Smooth muscle cell (in vitro differentiated cells): Measurements from ENCODE around the gene VPS26C. TPM values are rescaled to one million over a fixed set of nuclear protein-coding genes. Genes with fewer than 3 reads are reported as not detected.

Source experiments
- DNase-seq: peaks from one replicate; lab custom pipeline; 2025; ENCODE audit not compliant: unreplicated experiment; lab: John Stamatoyannopoulos, UW
- H2AFZ ChIP-seq: fragments of 200-600 bp; sonication (generic); 2 replicates; pipeline ENCODE4 v1.6.0; 2016; ENCODE audit warnings: antibody characterized with exemption, low read depth, mild to moderate bottlenecking
- H3F3A ChIP-seq: fragments of 200-600 bp; sonication (generic); 2 replicates; pipeline ENCODE4 v1.6.0; 2017; ENCODE audit warnings: antibody characterized with exemption, low read depth
- H3K27ac ChIP-seq: fragments of 200-600 bp; sonication (generic); 2 replicates; pipeline ENCODE4 v1.5.1; 2016; ENCODE audit warnings: low read depth, mild to moderate bottlenecking
- H3K27me3 ChIP-seq: fragments of 200-600 bp; sonication (generic); 2 replicates; pipeline ENCODE4 v1.6.1; 2016; ENCODE audit warnings: low read depth, mild to moderate bottlenecking
- H3K36me3 ChIP-seq: fragments of 200-600 bp; sonication (generic); 2 replicates; pipeline ENCODE4 v1.5.1; 2016; ENCODE audit warnings: low read depth
- H3K4me1 ChIP-seq: fragments of 200-600 bp; sonication (generic); 2 replicates; pipeline ENCODE4 v1.5.1; 2016; ENCODE audit warnings: low read depth
- H3K4me2 ChIP-seq: fragments of 200-600 bp; sonication (generic); 2 replicates; pipeline ENCODE4 v1.6.0; 2016; ENCODE audit warnings: mild to moderate bottlenecking
- H3K4me3 ChIP-seq: fragments of 200-600 bp; sonication (generic); 2 replicates; pipeline ENCODE4 v1.5.1; 2016; ENCODE audit warnings: mild to moderate bottlenecking
- H3K79me2 ChIP-seq: fragments of 200-600 bp; sonication (generic); 2 replicates; pipeline ENCODE4 v1.6.0; 2016; ENCODE audit warnings: low read depth, mild to moderate bottlenecking
- H3K9ac ChIP-seq: fragments of 200-600 bp; sonication (generic); 2 replicates; pipeline ENCODE4 v1.6.0; 2016; ENCODE audit warnings: low read depth
- H3K9me3 ChIP-seq: fragments of 200-600 bp; sonication (generic); replicated peaks from 2 replicates; pipeline ENCODE4 v1.5.1; 2016; ENCODE audit warnings: low read depth
- H4K20me1 ChIP-seq: fragments of 200-600 bp; sonication (generic); 2 replicates; pipeline ENCODE4 v1.6.0; 2016; ENCODE audit warnings: low read depth
- WGBS: methylation state at CpG from one replicate; pipeline ENCODE4 v1.1.7; 2016; ENCODE audit warnings: low lambda C conversion rate; 5-methylcytosine and 5-hydroxymethylcytosine counted together
- polyA plus RNA-seq: library from polyadenylated mRNA; unstranded; fragments of >200 nt; fragmentation: Nextera tagmentation; extraction: Ambion mirVana; gene quantifications from 2 replicates; pipeline ENCODE4 v1.2.1, GENCODE V29; 2016
- total RNA-seq: library from RNA; depleted of rRNA; stranded (reverse); fragments of >200 nt; gene quantifications from 2 replicates; pipeline ENCODE4 v1.2.3, GENCODE V29; 2014
- TF ChIP-seq, protein P1 (sequence below): fragments of 200-600 bp; sonication (generic); IDR thresholded peaks from 2 replicates; pipeline ENCODE4 v1.5.1; 2017; ENCODE audit warnings: borderline replicate concordance, mild to moderate bottlenecking, antibody characterized with exemption; ENCODE audit not compliant: insufficient read depth, poor library complexity, severe bottlenecking

Gene VPS26C
- total and polyA plus RNA-seq, 2 experiments from 2014 or later: 31.7 to 50.3 TPM

DNA sequence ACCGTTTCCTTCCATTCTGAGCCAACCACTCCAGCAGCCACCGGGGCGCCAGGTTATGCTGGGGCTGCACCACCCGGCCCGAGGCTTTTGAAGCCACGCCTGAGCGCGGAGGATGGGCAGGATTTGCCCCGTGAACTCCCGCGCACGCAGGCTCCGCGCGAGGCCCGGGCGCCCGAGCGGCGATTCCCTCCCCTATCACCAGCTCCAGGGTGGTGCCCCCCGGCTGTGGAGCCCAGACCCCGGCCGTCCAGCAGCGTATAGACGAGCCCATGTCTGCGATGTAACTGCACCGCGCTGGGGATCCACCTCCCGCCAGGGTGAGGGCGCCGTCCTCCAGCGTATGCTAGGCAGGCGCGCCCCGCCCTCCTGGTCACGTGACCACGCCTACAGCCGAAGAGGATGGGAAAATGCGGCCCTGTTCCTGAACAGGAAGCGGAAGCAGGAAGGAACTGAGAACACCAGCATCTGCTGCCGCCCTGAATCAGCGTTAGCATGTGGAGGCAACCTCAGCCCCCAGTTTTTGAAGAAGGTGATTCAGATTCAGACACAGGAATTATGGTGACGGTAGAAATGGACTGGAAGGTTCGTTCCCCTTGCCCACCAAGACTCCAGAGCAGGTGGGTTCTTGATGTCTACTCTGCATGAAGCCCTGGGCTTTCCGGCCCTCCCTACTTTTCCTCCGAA, 46.0 kb downstream of the VPS26C start:
- Histone ChIP-seq H3K4me1 (no peaks in the 10 kb centered on the region), H2AFZ (no peak overlapping the region), H3K4me2 (peak overlapping the region; percentile 81), H3K79me2 (no peaks in the 10 kb centered on the region), H3F3A (no peaks in the 10 kb centered on the region), H3K4me3 (peak overlapping the region; percentile 38), H3K27ac (no peak overlapping the region), H3K27me3 (no peaks in the 10 kb centered on the region), H3K9me3 (no peaks in the 10 kb centered on the region), H4K20me1 (no peaks in the 10 kb centered on the region), H3K9ac (no peak overlapping the region), H3K36me3 (peaks cover 13% of the 10 kb centered on the region)
- TF ChIP-seq, protein P1, sequence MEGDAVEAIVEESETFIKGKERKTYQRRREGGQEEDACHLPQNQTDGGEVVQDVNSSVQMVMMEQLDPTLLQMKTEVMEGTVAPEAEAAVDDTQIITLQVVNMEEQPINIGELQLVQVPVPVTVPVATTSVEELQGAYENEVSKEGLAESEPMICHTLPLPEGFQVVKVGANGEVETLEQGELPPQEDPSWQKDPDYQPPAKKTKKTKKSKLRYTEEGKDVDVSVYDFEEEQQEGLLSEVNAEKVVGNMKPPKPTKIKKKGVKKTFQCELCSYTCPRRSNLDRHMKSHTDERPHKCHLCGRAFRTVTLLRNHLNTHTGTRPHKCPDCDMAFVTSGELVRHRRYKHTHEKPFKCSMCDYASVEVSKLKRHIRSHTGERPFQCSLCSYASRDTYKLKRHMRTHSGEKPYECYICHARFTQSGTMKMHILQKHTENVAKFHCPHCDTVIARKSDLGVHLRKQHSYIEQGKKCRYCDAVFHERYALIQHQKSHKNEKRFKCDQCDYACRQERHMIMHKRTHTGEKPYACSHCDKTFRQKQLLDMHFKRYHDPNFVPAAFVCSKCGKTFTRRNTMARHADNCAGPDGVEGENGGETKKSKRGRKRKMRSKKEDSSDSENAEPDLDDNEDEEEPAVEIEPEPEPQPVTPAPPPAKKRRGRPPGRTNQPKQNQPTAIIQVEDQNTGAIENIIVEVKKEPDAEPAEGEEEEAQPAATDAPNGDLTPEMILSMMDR: no peak
- DNase-seq: no peak
- 58% methylated on average over 46 of the region's 46 CpGs for WGBS

GRCh38 chr21:37220433-37220980, 46.6 kb downstream of the VPS26C start:
- Histone ChIP-seq H4K20me1 (no peaks in the 10 kb centered on the region), H3K27me3 (no peaks in the 10 kb centered on the region), H3K79me2 (no peaks in the 10 kb centered on the region), H3K27ac (no peak overlapping the region), H3K9ac (no peak overlapping the region), H2AFZ (no peak overlapping the region), H3F3A (no peaks in the 10 kb centered on the region), H3K4me1 (no peaks in the 10 kb centered on the region), H3K4me2 (peak overlapping the region; percentile 81), H3K36me3 (peaks cover 10% of the 10 kb centered on the region), H3K9me3 (no peaks in the 10 kb centered on the region), H3K4me3 (peak overlapping the region; percentile 38)
- TF ChIP-seq, protein P1: no peak
- no peak for DNase-seq
- WGBS: 61% methylated on average over 35 of the region's 35 CpGs

DNA sequence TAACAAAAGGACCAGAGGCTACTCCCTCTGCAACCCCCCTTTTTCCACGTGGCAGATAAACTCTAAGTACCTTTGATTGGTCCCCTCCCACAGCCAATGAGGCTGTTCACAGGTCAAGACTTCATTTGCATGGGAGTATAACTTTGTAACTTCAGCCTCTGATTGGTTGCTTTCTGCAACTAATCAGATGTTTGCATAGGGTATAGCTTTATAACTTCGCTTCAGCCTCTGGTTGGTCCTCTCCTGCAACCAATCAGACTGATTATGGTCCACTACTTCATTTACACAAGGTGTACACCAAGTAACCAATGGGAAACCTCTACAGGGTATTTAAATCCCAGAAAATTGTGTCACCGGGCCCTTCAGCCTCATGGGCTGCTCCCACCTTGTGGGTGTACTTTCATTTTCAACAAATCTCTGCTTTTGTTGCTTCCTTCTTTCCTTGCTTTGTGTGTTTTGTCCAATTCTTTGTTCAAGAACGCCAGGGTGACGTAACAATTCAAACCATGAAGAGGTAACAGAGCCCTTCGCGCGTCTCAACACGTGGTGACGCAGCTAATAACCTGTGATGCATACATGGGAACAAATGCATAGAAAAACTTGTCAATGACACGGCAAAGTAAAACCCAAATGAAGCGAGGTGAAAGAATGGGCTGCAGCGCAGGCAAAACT, 47.2 kb downstream of the VPS26C start:
- Histone ChIP-seq H3K9ac (no peak overlapping the region), H3K4me1 (no peaks in the 10 kb centered on the region), H3K4me2 (peak overlapping the region; percentile 81), H3K4me3 (no peak overlapping the region), H3F3A (no peaks in the 10 kb centered on the region), H4K20me1 (no peaks in the 10 kb centered on the region), H3K9me3 (no peaks in the 10 kb centered on the region), H3K36me3 (peaks cover 7% of the 10 kb centered on the region), H3K27ac (no peak overlapping the region), H3K27me3 (no peaks in the 10 kb centered on the region), H2AFZ (no peak overlapping the region), H3K79me2 (no peaks in the 10 kb centered on the region)
- 95% methylated on average over 13 of the region's 13 CpGs for WGBS
- DNase-seq: no peak
- TF ChIP-seq, protein P1: no peak
